ENCODE data around the gene KCNIP2.
A peak's percentile ranks its signal among the peaks of the same experiment; 100 is the strongest.

Gene KCNIP2

DNA sequence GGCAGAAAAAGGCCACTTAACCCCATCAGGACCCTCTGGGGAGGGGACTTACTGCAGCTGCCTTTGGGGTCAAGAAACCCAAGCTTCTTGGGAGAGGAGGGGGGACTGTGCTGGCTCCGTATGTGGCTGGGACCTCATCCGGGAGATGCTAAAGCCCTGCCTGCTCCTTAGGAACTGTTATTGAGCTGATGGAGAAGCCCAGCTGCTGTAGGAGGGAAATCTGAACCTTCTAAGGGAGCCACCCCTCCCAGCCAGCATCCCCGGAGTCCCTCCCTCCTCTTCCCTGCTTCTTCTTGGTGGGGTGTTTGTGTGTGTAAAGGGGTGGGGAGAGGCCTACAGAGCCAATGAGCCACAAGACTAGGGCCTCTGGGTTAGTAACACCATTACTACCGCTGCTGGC lies 8.2 kb downstream of the KCNIP2 start:
- peaks cover 0 to 24% (median 19%) of the 10 kb centered on the region in 4 donors for H3K4me1 ChIP-seq
- H3K27me3 ChIP-seq: no peaks in the 10 kb centered on the region
- intact Hi-C loops (cut with DNase I; ENCODE audit: low total_unique reads): no loop called here
- no peaks in the 10 kb centered on the region for H3K9me3 ChIP-seq
- H3K36me3 ChIP-seq: no peaks in the 10 kb centered on the region
- TF ChIP-seq, protein P1, sequence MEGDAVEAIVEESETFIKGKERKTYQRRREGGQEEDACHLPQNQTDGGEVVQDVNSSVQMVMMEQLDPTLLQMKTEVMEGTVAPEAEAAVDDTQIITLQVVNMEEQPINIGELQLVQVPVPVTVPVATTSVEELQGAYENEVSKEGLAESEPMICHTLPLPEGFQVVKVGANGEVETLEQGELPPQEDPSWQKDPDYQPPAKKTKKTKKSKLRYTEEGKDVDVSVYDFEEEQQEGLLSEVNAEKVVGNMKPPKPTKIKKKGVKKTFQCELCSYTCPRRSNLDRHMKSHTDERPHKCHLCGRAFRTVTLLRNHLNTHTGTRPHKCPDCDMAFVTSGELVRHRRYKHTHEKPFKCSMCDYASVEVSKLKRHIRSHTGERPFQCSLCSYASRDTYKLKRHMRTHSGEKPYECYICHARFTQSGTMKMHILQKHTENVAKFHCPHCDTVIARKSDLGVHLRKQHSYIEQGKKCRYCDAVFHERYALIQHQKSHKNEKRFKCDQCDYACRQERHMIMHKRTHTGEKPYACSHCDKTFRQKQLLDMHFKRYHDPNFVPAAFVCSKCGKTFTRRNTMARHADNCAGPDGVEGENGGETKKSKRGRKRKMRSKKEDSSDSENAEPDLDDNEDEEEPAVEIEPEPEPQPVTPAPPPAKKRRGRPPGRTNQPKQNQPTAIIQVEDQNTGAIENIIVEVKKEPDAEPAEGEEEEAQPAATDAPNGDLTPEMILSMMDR (IDR thresholded peaks at IDR 0.05): no peak
- H3K4me3 ChIP-seq: no peak overlapping the region
- no peak for DNase-seq
- H3K27ac ChIP-seq: no peak overlapping the region

GRCh38 chr10:101834341-101834740 lies 9.3 kb downstream of the KCNIP2 start:
- Histone ChIP-seq H3K4me1 (peaks cover 0 to 24% (median 16%) of the 10 kb centered on the region in 4 donors), H3K9me3 (no peaks in the 10 kb centered on the region), H3K36me3 (no peaks in the 10 kb centered on the region), H3K27ac (no peak overlapping the region), H3K27me3 (no peaks in the 10 kb centered on the region), H3K4me3 (no peak overlapping the region)
- intact Hi-C loops (cut with DNase I; ENCODE audit: low total_unique reads): no loop called here
- peak in 1 of 2 donors; percentile 50 for DNase-seq
- TF ChIP-seq, protein P1 (IDR thresholded peaks at IDR 0.05): no peak

- intact Hi-C loops (cut with DNase I; ENCODE audit: low total_unique reads): no loop called here
- no peaks in the 10 kb centered on the region for H3K27me3 ChIP-seq
- DNase-seq: no peak
Measured at GRCh38 chr10:101833466-101833865, 10.1 kb downstream of the KCNIP2 start.

DNA sequence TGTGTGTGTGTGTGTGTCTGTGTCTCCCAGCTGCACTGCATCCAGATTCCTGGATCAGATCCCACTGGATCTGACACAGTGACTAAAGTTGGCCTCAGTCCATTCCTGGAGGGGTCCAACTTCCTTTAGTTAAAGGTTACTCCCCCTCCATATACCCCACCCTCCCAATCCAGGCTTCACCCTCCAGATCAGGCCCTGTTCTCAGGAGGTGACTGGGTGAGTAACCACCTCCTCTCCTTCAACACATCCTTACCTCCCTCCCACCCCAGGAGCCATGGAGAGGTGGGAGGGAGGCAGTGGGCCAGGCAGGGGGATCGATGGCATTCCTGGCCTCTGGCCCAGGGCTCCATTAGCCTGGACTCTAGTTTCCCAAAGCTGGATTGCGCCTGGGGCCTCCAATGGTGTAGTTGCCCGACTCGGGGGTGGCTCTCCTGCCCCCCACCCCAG lies 11.3 kb downstream of the KCNIP2 start:
- Histone ChIP-seq H3K27me3 (no peaks in the 10 kb centered on the region), H3K9me3 (no peaks in the 10 kb centered on the region), H3K36me3 (no peaks in the 10 kb centered on the region), H3K27ac (no peak overlapping the region), H3K4me3 (no peak overlapping the region), H3K4me1 (peaks cover 0 to 27% (median 19%) of the 10 kb centered on the region in 4 donors)
- DNase-seq: no peak
- TF ChIP-seq, protein P1 (IDR thresholded peaks at IDR 0.05): no peak
- intact Hi-C loops (cut with DNase I; ENCODE audit: low total_unique reads): no loop called here

More at GRCh38 chr10:101833466-101833865, 10.1 kb downstream of the KCNIP2 start:
- Histone ChIP-seq H3K36me3 (no peaks in the 10 kb centered on the region), H3K4me3 (no peak overlapping the region), H3K27ac (no peak overlapping the region), H3K9me3 (no peaks in the 10 kb centered on the region), H3K4me1 (peaks cover 0 to 27% (median 19%) of the 10 kb centered on the region in 4 donors)
- TF ChIP-seq, protein P1 (IDR thresholded peaks at IDR 0.05): no peak

DNA sequence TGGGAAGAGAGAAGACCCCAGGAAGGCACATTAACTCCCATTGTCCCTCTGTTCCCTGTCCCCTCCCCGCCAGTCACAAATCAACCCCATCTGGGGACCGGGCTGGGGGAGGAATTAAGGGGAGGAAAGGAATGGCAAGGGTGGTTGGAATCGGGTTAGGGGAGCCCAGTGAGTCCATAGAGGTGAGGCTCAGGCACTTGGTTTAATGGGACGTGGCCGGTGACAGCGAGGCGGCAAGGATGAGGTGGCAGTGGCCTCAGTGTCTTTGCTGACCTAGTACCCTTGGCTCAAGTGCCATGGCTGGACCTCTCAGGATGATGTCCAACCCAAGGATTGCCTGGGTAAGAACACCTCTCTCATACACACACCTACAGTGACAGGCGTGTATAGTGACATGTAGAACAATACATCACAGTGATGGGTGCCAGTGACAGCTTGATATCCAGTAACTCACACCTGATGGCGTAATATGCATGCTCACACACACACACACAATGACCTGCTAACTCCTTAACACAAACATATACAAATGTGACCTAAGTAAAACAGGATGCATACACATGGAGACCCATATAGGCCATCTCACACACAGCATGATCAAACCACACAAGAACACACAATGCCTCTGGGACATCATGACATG lies 12.3 kb downstream of the KCNIP2 start:
- peak overlapping the region; percentile 32 to 46 for H3K27ac ChIP-seq
- DNase-seq: no peak
- TF ChIP-seq, protein P1 (IDR thresholded peaks at IDR 0.05): no peak
- peak overlapping the region; percentile 49 to 64 for H3K4me3 ChIP-seq
- H3K4me1 ChIP-seq: peaks cover 0 to 27% (median 19%) of the 10 kb centered on the region in 4 donors
- no peaks in the 10 kb centered on the region for H3K9me3 ChIP-seq
- intact Hi-C loops (cut with DNase I; ENCODE audit: low total_unique reads): no loop called here
- H3K27me3 ChIP-seq: no peaks in the 10 kb centered on the region
- H3K36me3 ChIP-seq: no peaks in the 10 kb centered on the region

All from tibial artery (tissue), 4 donors.